Activated CD8-positive, alpha-beta T cell treated with anti-CD3 and anti-CD28 coated beads, Interleukin-2, amount 10 ng/mL, durations not matched to agents 7 days and 5 days (primary cell): Measurements from ENCODE around the gene NAPG. TPM values are rescaled to one million over a fixed set of nuclear protein-coding genes. Genes with fewer than 3 reads are reported as not detected.
"Not testable (repeated sequence)": the region's sequence is repeated elsewhere in the genome, so short reads cannot be mapped to it uniquely, and the experiment has no call there.

ENCODE experiments used
- ATAC-seq: fragments of 150-1000 bp; cut with Tn5 transposase; one replicate; pipeline ENCODE4 v1.10.0; 2021; ENCODE audit warnings: moderate library complexity
- CTCF ChIA-PET: fragments of 350-600 bp; sonication (Branson Sonifier 250); formaldehyde crosslinking; loops from one replicate; lab custom pipeline; 2021; ENCODE audit warnings: antibody characterized with exemption; lab: Charles Lee
- POLR2A ChIA-PET: fragments of 350-600 bp; sonication (Branson Sonifier 250); formaldehyde crosslinking; loops from one replicate; lab custom pipeline; 2021; ENCODE audit warnings: antibody characterized with exemption; lab: Charles Lee
- DNase-seq: peaks from one replicate; pipeline ENCODE4 v3.0.0-alpha.2; 2020
- H3K27ac Mint-ChIP-seq: one replicate; pipeline ENCODE4 v1.8.0; 2021; ENCODE audit warnings: mild to moderate bottlenecking, mixed read lengths
- H3K27me3 Mint-ChIP-seq: one replicate; pipeline ENCODE4 v1.8.0; 2021; ENCODE audit warnings: low read depth, mixed read lengths
- H3K36me3 Mint-ChIP-seq: one replicate; pipeline ENCODE4 v1.8.0; 2021; ENCODE audit warnings: low read depth, mixed read lengths
- H3K4me1 Mint-ChIP-seq: one replicate; pipeline ENCODE4 v1.8.0; 2021; ENCODE audit warnings: low read depth, mixed read lengths
- H3K4me3 Mint-ChIP-seq: one replicate; pipeline ENCODE4 v1.8.0; 2021; ENCODE audit warnings: mild to moderate bottlenecking, mixed read lengths
- H3K9me3 Mint-ChIP-seq: one replicate; pipeline ENCODE4 v1.8.0; 2022; ENCODE audit warnings: mixed read lengths; ENCODE audit not compliant: insufficient read depth
- total RNA-seq, 2 experiments: library from RNA; stranded (reverse); gene quantifications; one replicate each; pipeline ENCODE4 v1.2.3, GENCODE V29; 2021

The NAPG gene
- total RNA-seq, 2 experiments from 2014 or later: 31.1 to 31.5 TPM

DNA sequence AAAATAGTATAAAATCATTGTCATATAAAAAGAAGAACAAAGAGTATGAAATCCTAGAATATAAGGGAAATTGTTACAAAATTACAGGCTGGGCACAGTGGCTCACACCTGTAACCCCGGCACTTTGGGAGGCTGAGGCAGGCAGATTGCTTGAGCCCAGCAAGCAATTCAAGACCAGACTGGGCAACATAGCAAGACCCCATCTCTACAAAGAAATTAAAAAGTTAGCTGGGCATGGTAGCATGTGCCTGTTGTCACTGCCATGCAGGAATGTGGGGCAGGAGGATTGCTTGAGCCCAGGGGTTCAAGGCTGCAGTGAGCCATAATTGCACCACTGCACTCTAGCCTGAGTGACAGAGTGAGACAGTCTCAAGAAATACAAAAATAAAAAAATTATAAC, 44.8 kb downstream of the NAPG start:
- ATAC-seq (no peak), DNase-seq (no peak)
- ChIA-PET POLR2A (no interaction called here), CTCF (no interaction called here)
- H3K27ac Mint-ChIP-seq: no peak overlapping the region
- no peaks in the 10 kb centered on the region for H3K9me3 Mint-ChIP-seq
- no peaks in the 10 kb centered on the region for H3K27me3 Mint-ChIP-seq
- H3K4me3 Mint-ChIP-seq: no peak overlapping the region
- H3K36me3 Mint-ChIP-seq: no peaks in the 10 kb centered on the region
- H3K4me1 Mint-ChIP-seq: no peaks in the 10 kb centered on the region

DNA sequence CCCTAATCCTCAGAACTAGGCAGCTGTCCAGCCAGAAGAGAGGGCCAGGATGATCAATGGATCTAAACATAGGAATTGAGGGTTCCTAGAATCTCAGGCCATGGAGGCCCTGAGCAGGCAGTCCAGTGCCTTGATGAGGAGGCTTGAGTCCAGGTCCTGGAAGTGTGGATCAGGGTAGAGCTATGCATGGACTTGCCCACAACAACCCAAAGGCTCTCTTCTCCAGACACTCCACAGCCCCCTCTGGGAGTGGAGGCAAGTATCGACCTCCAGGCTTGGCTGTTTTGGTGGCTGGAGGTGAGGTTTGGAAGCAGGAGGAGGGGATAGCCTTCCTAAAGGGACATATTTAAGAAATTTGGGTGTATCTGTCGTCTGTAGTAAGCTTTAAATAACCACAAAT, 45.7 kb downstream of the NAPG start:
- Mint-ChIP-seq H3K27me3 (no peaks in the 10 kb centered on the region), H3K36me3 (no peaks in the 10 kb centered on the region), H3K4me1 (no peaks in the 10 kb centered on the region), H3K9me3 (no peaks in the 10 kb centered on the region), H3K27ac (no peak overlapping the region), H3K4me3 (no peak overlapping the region)
- no peak for DNase-seq
- no peak for ATAC-seq
- ChIA-PET CTCF (no interaction called here), POLR2A (no interaction called here)

DNA sequence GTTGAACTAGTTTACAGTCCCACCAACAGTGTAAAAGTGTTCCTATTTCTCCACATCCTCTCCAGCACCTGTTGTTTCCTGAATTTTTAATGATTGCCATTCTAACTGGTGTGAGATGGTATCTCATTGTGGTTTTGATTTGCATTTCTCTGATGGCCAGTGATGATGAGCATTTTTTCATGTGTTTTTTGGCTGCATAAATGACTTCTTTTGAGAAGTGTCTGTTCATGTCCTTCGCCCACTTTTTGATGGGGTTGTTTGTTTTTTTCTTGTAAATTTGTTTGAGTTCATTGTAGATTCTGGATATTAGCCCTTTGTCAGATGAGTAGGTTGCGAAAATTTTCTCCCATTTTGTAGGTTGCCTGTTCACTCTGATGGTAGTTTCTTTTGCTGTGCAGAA, 47.4 kb downstream of the NAPG start:
- H3K4me1 Mint-ChIP-seq, H3K4me3 Mint-ChIP-seq, ATAC-seq, H3K9me3 Mint-ChIP-seq, H3K27me3 Mint-ChIP-seq, POLR2A ChIA-PET, DNase-seq, CTCF ChIA-PET, H3K27ac Mint-ChIP-seq, H3K36me3 Mint-ChIP-seq: not testable (repeated sequence)

DNA sequence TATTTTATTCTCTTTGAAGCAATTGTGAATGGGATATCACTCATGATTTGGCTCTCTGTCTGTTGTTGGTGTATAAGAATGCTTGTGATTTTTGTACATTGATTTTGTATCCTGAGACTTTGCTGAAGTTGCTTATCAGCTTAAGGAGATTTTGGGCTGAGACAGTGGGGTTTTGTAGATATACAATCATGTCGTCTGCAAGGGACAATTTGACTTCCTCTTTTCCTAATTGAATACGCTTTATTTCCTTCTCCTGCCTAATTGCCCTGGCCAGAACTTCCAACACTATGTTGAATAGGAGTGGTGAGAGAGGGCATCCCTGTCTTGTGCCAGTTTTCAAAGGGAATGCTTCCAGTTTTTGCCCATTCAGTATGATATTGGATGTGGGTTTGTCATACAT, 48.6 kb downstream of the NAPG start:
- CTCF ChIA-PET, H3K36me3 Mint-ChIP-seq, ATAC-seq, H3K27ac Mint-ChIP-seq, DNase-seq, H3K4me1 Mint-ChIP-seq, H3K27me3 Mint-ChIP-seq, H3K9me3 Mint-ChIP-seq, POLR2A ChIA-PET, H3K4me3 Mint-ChIP-seq: not testable (repeated sequence)

DNA sequence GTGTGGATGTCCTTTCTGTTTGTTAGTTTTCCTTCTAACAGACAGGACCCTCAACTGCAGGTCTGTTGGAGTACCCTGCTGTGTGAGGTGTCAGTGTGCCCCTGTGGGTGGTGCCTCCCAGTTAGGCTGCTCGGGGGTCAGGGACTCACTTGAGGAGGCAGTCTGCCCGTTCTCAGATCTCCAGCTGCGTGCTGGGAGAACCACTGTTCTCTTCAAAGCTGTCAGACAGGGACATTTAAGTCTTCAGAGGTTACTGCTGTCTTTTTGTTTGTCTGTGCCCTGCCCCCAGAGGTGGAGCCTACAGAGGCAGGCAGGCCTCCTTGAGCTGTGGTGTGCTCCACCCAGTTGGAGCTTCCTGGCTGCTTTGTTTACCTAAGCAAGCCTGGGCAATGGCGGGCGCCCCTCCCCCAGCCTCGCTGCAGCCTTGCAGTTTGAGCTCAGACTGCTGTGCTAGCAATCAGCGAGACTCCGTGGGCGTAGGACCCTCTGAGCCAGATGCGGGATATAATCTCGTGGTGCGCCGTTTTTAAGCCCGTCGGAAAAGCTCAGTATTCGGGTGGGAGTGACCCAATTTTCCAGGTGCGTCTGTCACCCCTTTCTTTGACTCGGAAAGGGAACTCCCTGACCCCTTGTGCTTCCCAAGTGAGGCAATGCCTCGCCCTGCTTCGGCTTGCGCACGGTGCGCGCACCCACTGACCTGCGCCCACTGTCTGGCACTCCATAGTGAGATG, 52.2 kb downstream of the NAPG start:
- POLR2A ChIA-PET: interaction anchor here (1.2 kb wide), 1 partner anchor 417 kb away, joined by 3 read pairs; no protein-coding TSS in a partner anchor
- ATAC-seq, H3K27me3 Mint-ChIP-seq, H3K36me3 Mint-ChIP-seq, H3K4me1 Mint-ChIP-seq, H3K27ac Mint-ChIP-seq, H3K9me3 Mint-ChIP-seq, DNase-seq, CTCF ChIA-PET, H3K4me3 Mint-ChIP-seq: not testable (repeated sequence)

DNA sequence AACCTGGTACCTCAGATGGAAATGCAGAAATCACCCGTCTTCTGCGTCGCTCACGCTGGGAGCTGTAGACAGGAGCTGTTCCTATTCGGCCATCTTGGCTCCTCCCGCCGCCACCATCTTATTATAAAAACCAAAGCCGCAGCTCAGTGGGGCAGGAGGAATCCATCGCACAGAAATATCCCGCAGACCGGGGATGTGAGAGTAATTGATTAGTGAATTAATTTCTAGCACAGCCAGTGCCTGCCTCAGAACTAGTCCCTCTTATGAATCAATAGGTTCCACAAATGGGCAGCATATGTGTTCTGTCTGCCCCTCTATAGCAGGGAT, 52.7 kb downstream of the NAPG start:
- H3K36me3 Mint-ChIP-seq, CTCF ChIA-PET, ATAC-seq, H3K4me1 Mint-ChIP-seq, H3K9me3 Mint-ChIP-seq, H3K27me3 Mint-ChIP-seq, H3K27ac Mint-ChIP-seq, H3K4me3 Mint-ChIP-seq, DNase-seq: not testable (repeated sequence)
- POLR2A ChIA-PET: interaction anchor here (1.2 kb wide), 1 partner anchor 417 kb away, joined by 3 read pairs; no protein-coding TSS in a partner anchor

DNA sequence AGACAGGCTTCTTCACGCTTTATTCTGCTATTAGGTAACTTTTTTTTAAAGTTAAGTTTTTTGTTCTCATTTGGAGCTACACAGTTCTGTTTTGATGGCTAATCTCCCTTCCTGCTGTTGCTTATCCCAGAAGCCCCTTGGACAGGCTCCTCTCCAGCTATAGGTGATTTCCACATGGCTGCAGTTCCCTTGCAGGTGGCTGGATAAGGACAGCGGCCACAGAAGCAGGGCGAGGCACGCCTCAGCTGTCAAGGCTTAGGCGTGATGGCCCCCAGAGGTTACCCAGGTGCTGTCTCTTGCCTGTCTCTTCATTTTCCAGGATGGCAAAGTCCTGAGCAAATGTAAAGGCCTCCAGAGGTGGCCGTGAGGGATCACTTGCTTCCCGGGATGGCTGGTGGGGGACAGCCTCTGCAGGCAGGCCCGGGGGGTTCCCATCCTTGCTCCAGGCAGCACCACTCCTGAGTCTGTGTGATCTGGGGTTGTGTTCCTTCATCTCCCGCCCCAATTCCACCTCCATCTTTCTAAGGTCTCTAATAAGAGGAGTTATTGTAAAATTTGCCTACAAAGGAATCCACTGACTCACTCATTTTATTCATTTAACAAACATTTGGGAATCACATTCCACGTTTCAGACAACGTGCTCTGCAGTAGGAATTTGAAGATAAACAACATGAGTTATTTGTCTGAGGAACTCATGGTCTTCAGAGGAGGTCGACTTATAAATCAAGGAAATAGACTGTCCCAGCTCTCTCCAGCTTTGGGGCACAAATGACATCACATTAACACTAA, 53.4 kb downstream of the NAPG start:
- H3K27ac Mint-ChIP-seq: no peak overlapping the region
- POLR2A ChIA-PET: no interaction called here

DNA sequence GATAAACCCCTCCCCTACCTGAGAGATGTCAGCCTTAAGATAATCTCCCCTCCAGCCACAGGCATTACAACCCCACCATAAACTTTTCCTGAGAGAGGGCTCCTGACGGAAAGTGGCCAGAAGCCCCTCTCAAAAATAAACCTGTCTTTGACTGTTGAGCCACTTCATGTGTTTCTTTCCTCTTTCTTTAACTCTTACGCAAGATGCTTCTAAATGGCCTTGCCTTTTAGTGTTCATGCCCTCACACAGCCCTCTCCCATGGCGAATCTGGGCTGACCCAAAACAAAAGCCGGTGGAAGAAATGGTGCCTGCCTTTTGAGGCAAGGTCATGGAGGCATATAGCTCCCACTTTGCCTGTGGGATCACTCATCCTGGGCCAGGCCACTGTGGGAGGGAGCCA, 54.4 kb downstream of the NAPG start:
- Mint-ChIP-seq H3K27me3 (no peaks in the 10 kb centered on the region), H3K4me3 (no peak overlapping the region), H3K36me3 (no peaks in the 10 kb centered on the region), H3K27ac (no peak overlapping the region), H3K4me1 (no peaks in the 10 kb centered on the region), H3K9me3 (no peaks in the 10 kb centered on the region)
- CTCF ChIA-PET: no interaction called here
- no peak for DNase-seq
- ATAC-seq: no peak
- POLR2A ChIA-PET: no interaction called here

More for the DNA sequence above, 53.4 kb downstream of the NAPG start:
- ATAC-seq: no peak
- Mint-ChIP-seq H3K9me3 (no peaks in the 10 kb centered on the region), H3K4me3 (no peak overlapping the region), H3K36me3 (no peaks in the 10 kb centered on the region), H3K4me1 (no peaks in the 10 kb centered on the region), H3K27me3 (no peaks in the 10 kb centered on the region)
- CTCF ChIA-PET: no interaction called here
- DNase-seq: no peak

DNA sequence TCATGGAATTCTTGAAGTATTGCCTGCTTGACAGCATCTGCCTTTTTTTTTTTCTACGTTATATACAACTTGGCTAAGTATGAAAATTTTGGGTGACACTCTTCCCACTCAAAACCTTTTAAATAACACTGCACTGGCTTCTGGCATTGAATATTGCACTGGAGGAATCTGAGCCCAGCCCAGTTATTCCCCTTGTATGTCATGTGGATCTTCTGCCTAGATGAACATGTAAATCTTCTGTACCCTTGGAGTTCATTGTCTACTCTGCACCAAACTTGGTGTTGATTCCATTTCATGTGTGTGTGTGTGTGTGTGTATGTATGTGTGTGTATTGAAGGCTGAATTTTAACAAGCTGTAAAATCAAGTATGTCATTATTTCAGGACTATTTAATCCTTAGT, 59.4 kb downstream of the NAPG start:
- ChIA-PET CTCF (no interaction called here), POLR2A (interaction anchor here (1.3 kb wide), 1 partner anchor 827 kb away, joined by 3 read pairs; no protein-coding TSS in a partner anchor)
- no peak overlapping the region for H3K4me3 Mint-ChIP-seq
- no peak overlapping the region for H3K27ac Mint-ChIP-seq
- H3K36me3 Mint-ChIP-seq: no peaks in the 10 kb centered on the region
- no peak for DNase-seq
- no peaks in the 10 kb centered on the region for H3K9me3 Mint-ChIP-seq
- no peak for ATAC-seq
- H3K4me1 Mint-ChIP-seq: no peaks in the 10 kb centered on the region
- H3K27me3 Mint-ChIP-seq: peaks cover 2% of the 10 kb centered on the region

DNA sequence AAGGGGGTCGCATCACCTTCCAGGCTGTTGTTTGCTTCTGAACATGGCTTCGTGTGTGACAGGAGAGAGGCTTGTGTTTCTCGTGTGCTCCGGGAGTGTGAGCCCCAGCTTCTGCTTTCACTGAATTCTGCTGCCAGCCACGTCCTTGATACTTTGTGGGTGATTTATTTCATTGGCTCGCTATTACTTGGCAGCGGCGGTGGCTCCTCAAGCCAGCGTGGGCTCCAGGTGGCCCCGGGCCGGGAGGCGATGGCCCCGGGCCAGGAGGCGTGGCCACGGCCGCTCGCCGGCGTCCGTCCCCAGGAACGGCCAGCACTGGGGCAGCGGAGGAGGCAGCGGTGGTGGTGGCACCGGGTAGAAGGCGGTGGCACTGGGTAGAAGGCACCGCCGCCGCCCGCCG, 63.1 kb downstream of the NAPG start:
- Mint-ChIP-seq H3K27me3 (peaks cover 2% of the 10 kb centered on the region), H3K27ac (no peak overlapping the region), H3K4me3 (no peak overlapping the region), H3K9me3 (no peaks in the 10 kb centered on the region), H3K36me3 (peaks cover 1% of the 10 kb centered on the region), H3K4me1 (peaks cover 10% of the 10 kb centered on the region)
- POLR2A ChIA-PET: no interaction called here
- CTCF ChIA-PET: no interaction called here
- ATAC-seq: no peak
- no peak for DNase-seq

DNA sequence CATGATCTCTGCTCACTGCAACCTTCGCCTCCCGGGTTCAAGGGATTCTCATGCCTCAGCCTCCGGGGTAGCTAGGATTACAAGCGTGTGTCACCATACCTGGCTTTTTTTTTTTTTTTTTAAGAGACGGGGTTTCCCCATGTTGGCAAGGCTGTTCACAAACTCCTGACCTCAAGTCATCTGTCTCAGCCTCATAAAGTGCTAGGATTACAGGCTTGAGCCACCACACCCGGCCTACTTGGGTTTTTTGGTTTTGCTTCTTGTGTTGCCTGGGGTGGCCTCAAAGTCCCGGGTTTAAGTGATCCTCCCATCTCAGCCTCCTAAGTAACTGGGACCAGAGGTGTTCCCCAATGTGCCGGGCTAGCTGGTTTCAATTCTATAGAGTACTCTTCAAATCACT, 64.6 kb downstream of the NAPG start:
- H3K36me3 Mint-ChIP-seq: peaks cover 1% of the 10 kb centered on the region
- ChIA-PET CTCF (no interaction called here), POLR2A (no interaction called here)
- H3K4me1 Mint-ChIP-seq: peaks cover 10% of the 10 kb centered on the region
- no peak for DNase-seq
- H3K4me3 Mint-ChIP-seq: no peak overlapping the region
- H3K27me3 Mint-ChIP-seq: no peaks in the 10 kb centered on the region
- no peak overlapping the region for H3K27ac Mint-ChIP-seq
- H3K9me3 Mint-ChIP-seq: no peaks in the 10 kb centered on the region
- no peak for ATAC-seq

DNA sequence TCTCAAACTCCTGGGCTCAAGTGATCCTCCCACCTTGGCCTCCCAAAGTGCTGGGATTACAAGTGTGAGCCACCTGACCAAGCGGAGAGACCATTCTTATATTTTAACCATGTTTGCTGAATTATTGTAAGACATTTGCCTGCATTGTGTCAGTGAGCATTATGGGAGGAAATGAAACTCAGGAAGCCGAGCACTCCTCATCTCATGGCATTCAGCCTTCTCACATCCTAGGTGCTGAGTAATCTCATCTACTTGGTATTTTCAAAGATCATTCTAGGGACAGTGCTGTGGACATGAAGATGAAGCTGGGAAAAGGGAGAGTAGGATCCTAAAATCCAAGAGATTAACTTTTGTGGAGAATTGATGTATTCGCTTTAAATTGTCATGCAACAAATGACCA, 66.1 kb downstream of the NAPG start:
- ATAC-seq: no peak
- Mint-ChIP-seq H3K36me3 (peaks cover 1% of the 10 kb centered on the region), H3K4me3 (no peak overlapping the region), H3K9me3 (no peaks in the 10 kb centered on the region), H3K27ac (no peak overlapping the region), H3K27me3 (no peaks in the 10 kb centered on the region), H3K4me1 (peaks cover 10% of the 10 kb centered on the region)
- POLR2A ChIA-PET: no interaction called here
- CTCF ChIA-PET: no interaction called here
- no peak for DNase-seq
